ENCODE data around the gene TEKT5.

Gene TEKT5

DNA sequence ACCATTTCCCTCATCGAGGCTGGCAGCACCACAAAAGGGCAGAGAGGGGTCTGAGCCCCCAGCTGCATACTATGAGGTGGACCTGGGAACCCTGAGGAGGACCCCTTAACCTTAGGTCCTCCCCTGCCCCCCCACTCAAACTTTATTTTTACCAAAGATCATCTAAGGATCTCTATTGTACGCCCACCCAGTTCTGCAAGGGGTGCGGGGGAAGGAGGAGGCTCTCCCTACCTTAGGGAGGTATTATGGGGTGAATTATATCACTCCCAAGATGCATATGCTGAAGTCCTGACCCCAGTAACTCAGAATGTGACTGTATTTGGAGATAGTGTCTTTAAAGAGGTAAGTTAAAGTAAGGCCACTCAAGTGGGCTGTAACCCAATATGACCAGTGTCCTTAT lies 87.6 kb downstream of the TEKT5 start:
- no peak for DNase-seq

DNA sequence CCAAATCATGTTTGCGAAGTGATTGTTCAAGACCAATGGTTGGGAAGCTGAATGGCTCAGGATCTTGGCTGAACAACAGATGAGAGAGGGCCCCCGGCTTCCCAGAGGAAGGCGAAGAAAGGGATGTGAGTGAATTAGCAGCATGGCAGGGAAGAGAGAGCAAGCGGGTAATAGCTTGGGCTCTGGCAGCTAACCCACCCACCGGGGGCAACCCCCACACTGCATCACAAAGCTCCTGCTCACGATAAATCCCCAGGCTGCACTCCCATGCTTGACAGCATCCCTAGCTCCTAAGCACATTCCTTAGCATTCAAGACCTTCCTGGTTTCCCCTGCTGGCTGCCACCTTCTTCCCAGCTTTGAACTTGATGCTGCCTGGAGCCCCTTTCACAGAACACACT lies 88.1 kb downstream of the TEKT5 start:
- DNase-seq: no peak

DNA sequence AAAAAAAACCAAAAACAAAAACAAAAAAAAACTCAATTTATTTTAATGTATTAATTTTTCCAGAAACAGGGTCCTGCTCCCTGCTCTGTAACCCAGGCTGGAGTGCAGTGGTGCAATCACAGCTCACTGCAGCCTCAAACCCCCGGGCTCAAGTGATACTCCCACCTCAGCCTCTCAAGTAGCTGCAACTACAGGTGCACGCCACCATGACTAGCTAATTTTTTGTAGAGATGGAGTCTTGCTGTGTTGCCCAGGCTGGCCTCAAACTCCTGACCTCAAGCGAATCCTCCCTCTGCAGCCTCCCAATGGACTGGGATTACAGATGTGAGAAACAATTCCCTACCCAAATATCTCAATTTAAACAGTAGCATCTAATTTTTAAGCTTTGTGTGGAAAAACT lies 89.1 kb downstream of the TEKT5 start:
- no peak for DNase-seq

- no peak for DNase-seq
These were observed 93.0 kb downstream of the TEKT5 start for GRCh38 chr16:10601444-10602408.

DNA sequence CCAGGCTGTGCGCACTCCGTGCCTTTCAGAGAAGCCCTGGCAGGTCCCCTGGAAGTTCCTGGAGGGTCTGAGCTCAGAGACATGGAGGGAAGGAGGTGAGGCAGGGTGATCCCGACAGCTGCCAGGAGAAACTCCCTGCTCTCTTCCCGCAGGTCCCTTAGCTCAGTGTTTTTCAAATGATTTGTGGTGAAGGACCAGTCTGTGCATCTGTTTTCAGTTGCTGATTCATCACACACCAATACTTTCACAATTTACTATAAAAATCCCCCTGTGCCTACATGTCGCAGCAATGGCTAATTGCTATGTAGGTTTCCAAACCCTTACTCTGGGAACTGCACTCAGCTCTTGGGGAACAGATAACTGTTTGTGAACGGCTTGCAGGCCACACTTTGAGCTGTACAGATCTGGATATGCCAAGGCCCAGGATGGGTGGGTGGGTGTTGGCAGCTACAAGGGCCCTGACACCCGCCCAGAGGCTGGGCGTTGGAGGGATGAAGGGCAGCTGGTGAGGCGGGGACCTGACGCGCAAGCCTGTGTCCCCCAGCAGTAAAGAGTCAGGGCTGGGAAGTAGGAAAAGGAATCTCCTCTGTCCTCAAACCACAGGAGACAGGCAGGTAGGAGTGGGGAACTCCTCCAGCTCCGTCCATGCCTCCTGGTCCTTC lies 93.8 kb downstream of the TEKT5 start:
- DNase-seq: no peak

- DNase-seq: no peak
These were observed 95.1 kb downstream of the TEKT5 start for GRCh38 chr16:10599626-10600025.

GRCh38 chr16:10598157-10598556 lies 96.6 kb downstream of the TEKT5 start:
- no peak for DNase-seq

DNA sequence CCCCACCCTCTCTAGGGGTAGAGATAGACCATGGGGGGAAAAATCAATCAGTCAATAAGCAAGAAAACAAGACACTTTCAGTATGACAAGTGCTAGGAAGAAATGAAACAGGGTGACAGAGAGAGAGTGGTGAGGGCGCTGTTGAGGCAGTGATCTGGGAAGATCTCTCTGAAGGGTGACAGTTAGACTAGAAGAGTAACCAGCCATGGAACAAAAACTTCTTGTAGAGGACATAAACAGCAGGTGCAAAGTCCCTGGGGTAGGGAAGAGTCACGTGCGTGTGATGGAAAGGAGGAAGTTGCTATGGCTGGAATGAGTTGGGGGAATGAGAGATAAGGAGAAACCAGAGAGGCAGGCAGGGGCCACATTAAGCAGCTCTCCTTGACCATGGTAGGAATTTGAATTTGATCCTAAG lies 97.5 kb downstream of the TEKT5 start:
- no peak for DNase-seq

- no peak for DNase-seq
These were observed 100.3 kb downstream of the TEKT5 start for GRCh38 chr16:10594312-10594950.

- no peak for DNase-seq
These were observed 102.1 kb downstream of the TEKT5 start for GRCh38 chr16:10592611-10593010.

- no peak for DNase-seq
These were observed 104.4 kb downstream of the TEKT5 start for GRCh38 chr16:10590342-10590741.

GRCh38 chr16:10589109-10589508 lies 105.6 kb downstream of the TEKT5 start:
- DNase-seq: no peak

DNA sequence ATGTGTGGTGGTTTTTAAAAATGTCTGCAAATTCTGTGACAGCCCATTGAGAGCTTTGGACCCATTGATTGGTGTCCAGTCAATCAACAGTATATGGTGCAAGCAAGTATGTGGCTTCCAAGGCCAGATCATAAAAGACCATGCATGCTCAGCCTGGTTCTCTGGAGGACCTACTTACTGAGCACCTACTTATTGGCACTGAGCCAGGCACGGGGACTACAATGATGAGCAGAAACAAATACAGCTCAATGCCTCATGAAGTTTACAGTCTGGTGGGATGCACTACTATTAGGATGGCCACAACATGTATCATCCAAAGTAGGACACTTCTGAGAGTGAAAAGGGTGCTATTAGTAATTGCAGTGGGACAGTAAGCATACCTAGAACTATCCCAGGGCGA lies 107.1 kb downstream of the TEKT5 start:
- DNase-seq: no peak

- DNase-seq: no peak
These were observed 109.7 kb downstream of the TEKT5 start for GRCh38 chr16:10584981-10585438.

- DNase-seq: no peak
These were observed 111.5 kb downstream of the TEKT5 start for GRCh38 chr16:10583269-10583668.

- no peak for DNase-seq
These were observed 113.2 kb downstream of the TEKT5 start for GRCh38 chr16:10581507-10581906.

GRCh38 chr16:10580883-10581247 lies 113.9 kb downstream of the TEKT5 start:
- no peak for DNase-seq

DNA sequence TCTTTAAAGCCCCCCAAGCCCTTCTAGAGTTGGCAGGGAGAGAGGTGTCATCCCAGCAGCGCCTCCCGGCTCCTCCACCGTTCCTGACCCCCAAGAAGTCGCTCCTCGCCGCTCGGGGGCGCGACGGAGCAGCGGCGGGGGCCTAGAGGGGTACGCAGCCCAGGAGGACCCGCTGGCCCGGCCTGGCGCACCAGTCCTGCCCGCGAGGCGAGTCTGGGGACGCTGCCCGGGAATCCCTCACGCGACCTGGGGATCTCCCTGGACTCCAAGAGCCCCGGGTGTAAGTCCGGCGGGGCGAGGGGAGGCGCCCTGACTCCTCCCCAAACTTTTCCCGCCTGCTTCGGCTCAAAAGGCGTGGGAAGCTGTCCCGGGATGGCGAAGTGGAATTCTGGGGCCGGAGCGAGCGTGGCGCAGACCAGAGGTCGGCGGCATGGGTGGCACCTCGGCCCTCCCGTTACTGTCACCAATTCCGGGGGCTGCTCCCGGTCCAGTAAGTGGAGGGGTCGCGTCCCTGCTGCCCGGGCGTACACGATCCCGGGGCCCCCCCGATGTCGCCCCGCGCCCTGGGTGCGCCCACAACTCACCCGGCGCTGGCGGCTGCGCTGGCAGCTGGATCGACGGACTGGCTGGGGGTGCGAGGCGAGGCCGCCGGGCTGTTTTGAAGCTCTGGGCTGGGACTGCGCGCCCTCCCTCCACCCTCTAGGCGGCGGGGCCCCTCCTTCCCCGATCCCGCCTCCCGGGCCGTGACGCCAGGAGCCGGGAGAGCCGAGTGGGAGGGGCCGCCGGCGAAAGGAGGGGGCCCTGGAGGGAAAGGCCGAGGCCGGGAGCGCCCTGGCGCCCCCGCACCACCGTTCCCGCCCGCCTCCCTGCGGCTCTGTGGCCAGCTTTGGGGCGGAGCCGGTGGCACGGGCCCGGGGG lies 114.5 kb downstream of the TEKT5 start, which contains the start of gene EMP2:
Gene EMP2 (minus strand): TSS at position 634 of the 918 bp plus-strand sequence. CDS start 32,981 bp downstream, outside the sequence.
- no peak for DNase-seq

DNA sequence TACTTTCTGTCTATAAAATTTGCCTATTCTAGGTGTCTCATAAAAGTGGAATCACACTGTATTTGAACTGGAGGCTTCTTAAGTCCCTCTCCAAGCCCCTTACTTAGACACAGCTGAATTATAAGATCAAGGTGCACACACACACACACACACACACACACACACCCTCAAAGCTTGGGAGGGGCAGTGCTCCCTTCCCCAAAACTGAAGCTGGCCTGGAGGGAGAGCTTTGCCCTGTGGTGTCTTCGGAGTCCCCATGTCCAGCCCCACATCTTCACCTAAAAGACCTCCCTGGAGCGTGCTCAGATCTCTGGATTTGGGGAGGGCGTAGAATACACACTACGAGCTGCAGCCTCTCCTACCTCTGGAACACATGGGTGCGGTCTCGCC lies 115.2 kb downstream of the TEKT5 start:
- DNase-seq: no peak

- no peak for DNase-seq
These were observed 116.0 kb downstream of the TEKT5 start for GRCh38 chr16:10578474-10579316.

Data from T-helper 1 cell (primary cell).